CD4-positive, alpha-beta T cell (primary cell): ENCODE measurements around the gene AP5M1. TPM values are rescaled to one million over a fixed set of nuclear protein-coding genes. Genes with fewer than 3 reads are reported as not detected.

Source experiments
- ATAC-seq: fragments of 200-7000 bp; cut with Tn5 transposase; one replicate; pipeline ENCODE4 v1.10.0; 2022; ENCODE audit warnings: mild to moderate bottlenecking; ENCODE audit not compliant: poor library complexity
- CTCF ChIA-PET: fragments of 350-600 bp; sonication (Branson Sonifier 250); formaldehyde crosslinking; loops from one replicate; lab custom pipeline; 2021; ENCODE audit warnings: antibody characterized with exemption, inconsistent platforms; lab: Charles Lee
- POLR2A ChIA-PET: fragments of 350-600 bp; sonication (Branson Sonifier 250); formaldehyde crosslinking; loops from one replicate; lab custom pipeline; 2021; ENCODE audit warnings: antibody characterized with exemption, inconsistent platforms; lab: Charles Lee
- DNase-seq, 14 experiments: peaks; one replicate each; pipeline ENCODE4 v3.0.0-alpha.2; 2013 to 2020; ENCODE audit warnings: mixed read lengths in 2 of 14
- H3K27ac ChIP-seq, 2 donors: one replicate each; pipeline versions ENCODE4 v1.5.1 to v1.7.0; 2013; ENCODE audit warnings: low read length in 2 of 2, low read depth in 1 of 2, mild to moderate bottlenecking in 1 of 2
- H3K27me3 ChIP-seq, 2 experiments: 1 replicate in 1 of 2; 2 replicates in 1 of 2; pipeline versions ENCODE4 v1.6.1 to v1.7.0; 2013; ENCODE audit warnings: low read length in 2 of 2, control low read depth in 1 of 2, mild to moderate bottlenecking in 1 of 2, moderate library complexity in 1 of 2; ENCODE audit not compliant: insufficient read depth in 2 of 2, control insufficient read depth in 1 of 2
- H3K36me3 ChIP-seq: one replicate; pipeline ENCODE4 v1.6.1; 2013; ENCODE audit warnings: low read length, control low read depth; ENCODE audit not compliant: insufficient read depth
- H3K4me1 ChIP-seq: one replicate; pipeline ENCODE4 v1.6.1; 2013; ENCODE audit warnings: low read length, control low read depth; ENCODE audit not compliant: insufficient read depth
- H3K4me3 ChIP-seq: one replicate; pipeline ENCODE4 v1.5.1; 2013; ENCODE audit warnings: mild to moderate bottlenecking, low read length, moderate library complexity
- H3K9me3 ChIP-seq, 2 experiments: 1 replicate in 1 of 2; 2 replicates in 1 of 2; pipeline versions ENCODE4 v1.6.1 to v1.7.0; 2013; ENCODE audit warnings: low read length in 2 of 2, mild to moderate bottlenecking in 2 of 2, control low read depth in 1 of 2, moderate library complexity in 1 of 2; ENCODE audit not compliant: control insufficient read depth in 1 of 2, insufficient read depth in 1 of 2
- H3K27ac Mint-ChIP-seq: one replicate; pipeline ENCODE4 v1.8.0; 2020; ENCODE audit warnings: mixed read lengths
- H3K27me3 Mint-ChIP-seq: one replicate; pipeline ENCODE4 v1.8.0; 2021; ENCODE audit warnings: mixed read lengths
- H3K36me3 Mint-ChIP-seq: one replicate; pipeline ENCODE4 v1.8.0; 2021; ENCODE audit warnings: low read depth, mixed read lengths
- H3K4me1 Mint-ChIP-seq: one replicate; pipeline ENCODE4 v1.8.0; 2021; ENCODE audit warnings: low read depth, mixed read lengths
- H3K4me3 Mint-ChIP-seq: one replicate; pipeline ENCODE4 v1.8.0; 2020; ENCODE audit warnings: mild to moderate bottlenecking, mixed read lengths
- H3K9me3 Mint-ChIP-seq: one replicate; pipeline ENCODE4 v1.8.0; 2020; ENCODE audit warnings: mixed read lengths
- intact Hi-C, 2 experiments: fragments of 100-400 bp; cut with DNase I in 1 of 2; cut with micrococcal nuclease in 1 of 2; formaldehyde crosslinking; loops; one replicate each; pipeline versions ENCODE4 v1.15.1 to v1.9.0; 2023 to 2025; cut with DNase I, micrococcal nuclease
- total RNA-seq, 174 experiments: library from RNA in 2 of 174; stranded (reverse) in 2 of 174; gene quantifications; one replicate each; pipeline ENCODE4 v1.2.3 and lab custom pipeline; 2021 to 2026
- TF ChIP-seq, protein P1 (sequence below): fragments of 200-600 bp; IDR thresholded peaks from one replicate; pipeline ENCODE4 v1.8.0; 2022; ENCODE audit warnings: antibody characterized with exemption, mild to moderate bottlenecking

The AP5M1 gene
- total RNA-seq, 2 experiments from 2014 or later, result 39.2 to 40.4 TPM

DNA sequence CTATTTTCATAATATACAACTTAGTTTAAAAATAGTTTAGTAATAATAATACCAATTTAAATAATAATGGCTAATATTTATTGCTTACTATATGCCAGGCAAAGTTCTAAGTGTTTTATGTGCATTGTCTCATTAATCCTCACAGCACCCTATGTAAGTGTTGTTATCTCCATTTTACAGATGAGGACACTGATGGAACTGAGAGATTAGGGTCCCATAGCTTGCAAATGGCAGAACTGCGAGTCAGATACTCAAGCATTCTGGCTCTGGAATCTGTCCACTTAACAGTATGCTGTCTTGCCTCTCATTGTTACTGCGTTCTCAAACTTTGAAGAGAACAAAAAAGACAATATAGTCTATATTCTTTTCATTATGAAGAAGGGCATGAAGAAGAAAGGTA lies 19.0 kb downstream of the AP5M1 start:
- TF ChIP-seq, protein P1, sequence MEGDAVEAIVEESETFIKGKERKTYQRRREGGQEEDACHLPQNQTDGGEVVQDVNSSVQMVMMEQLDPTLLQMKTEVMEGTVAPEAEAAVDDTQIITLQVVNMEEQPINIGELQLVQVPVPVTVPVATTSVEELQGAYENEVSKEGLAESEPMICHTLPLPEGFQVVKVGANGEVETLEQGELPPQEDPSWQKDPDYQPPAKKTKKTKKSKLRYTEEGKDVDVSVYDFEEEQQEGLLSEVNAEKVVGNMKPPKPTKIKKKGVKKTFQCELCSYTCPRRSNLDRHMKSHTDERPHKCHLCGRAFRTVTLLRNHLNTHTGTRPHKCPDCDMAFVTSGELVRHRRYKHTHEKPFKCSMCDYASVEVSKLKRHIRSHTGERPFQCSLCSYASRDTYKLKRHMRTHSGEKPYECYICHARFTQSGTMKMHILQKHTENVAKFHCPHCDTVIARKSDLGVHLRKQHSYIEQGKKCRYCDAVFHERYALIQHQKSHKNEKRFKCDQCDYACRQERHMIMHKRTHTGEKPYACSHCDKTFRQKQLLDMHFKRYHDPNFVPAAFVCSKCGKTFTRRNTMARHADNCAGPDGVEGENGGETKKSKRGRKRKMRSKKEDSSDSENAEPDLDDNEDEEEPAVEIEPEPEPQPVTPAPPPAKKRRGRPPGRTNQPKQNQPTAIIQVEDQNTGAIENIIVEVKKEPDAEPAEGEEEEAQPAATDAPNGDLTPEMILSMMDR, result no peak
- Histone ChIP-seq H3K4me1 (no peaks in the 10 kb centered on the region), H3K9me3 (no peaks in the 10 kb centered on the region), H3K27me3 (no peaks in the 10 kb centered on the region), H3K27ac (no peak overlapping the region), H3K36me3 (peaks cover 64% of the 10 kb centered on the region), H3K4me3 (no peak overlapping the region)
- CTCF ChIA-PET, result no interaction called here
- DNase-seq, result no peak
- POLR2A ChIA-PET, result no interaction called here
- Mint-ChIP-seq H3K27ac (no peak overlapping the region), H3K27me3 (no peaks in the 10 kb centered on the region), H3K4me3 (no peak overlapping the region), H3K4me1 (no peaks in the 10 kb centered on the region), H3K36me3 (peaks cover 74% of the 10 kb centered on the region), H3K9me3 (no peaks in the 10 kb centered on the region)
- intact Hi-C loops, result no loop called here
- no peak for ATAC-seq

DNA sequence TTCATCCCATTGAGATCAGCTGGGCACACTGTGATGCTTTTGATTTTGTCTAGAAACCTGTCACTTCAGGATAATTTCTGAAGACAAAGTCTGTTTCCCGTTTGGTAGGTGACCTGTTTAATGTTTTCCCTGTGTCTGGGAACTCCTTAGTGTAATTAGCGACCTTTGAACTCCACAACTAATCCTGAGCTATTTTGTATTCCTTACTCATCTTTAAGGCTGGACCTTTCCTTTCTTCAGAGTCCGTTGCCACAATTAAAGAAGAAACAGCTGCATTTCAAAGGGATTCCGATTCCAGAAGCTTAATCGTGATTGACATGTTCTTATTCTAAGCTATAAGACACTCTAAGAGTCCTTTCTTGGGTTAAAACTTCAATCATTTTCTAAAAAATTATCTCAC lies 22.0 kb downstream of the AP5M1 start:
- intact Hi-C loops, result loop anchor here in 1 of 2 experiments (5.0 kb wide), 1 partner anchor 83 kb away; no protein-coding TSS in a partner anchor
- Histone ChIP-seq H3K36me3 (peaks cover 40% of the 10 kb centered on the region), H3K9me3 (no peaks in the 10 kb centered on the region), H3K27ac (no peak overlapping the region), H3K4me1 (no peaks in the 10 kb centered on the region), H3K27me3 (no peaks in the 10 kb centered on the region), H3K4me3 (no peak overlapping the region)
- POLR2A ChIA-PET, result interaction anchor here (2.0 kb wide), 1 partner anchor 22 kb away, joined by 5 read pairs; the partner anchor contains the start of genes AP5M1 and EXOC5
- no peaks in the 10 kb centered on the region for H3K27me3 Mint-ChIP-seq
- peaks cover 44% of the 10 kb centered on the region for H3K36me3 Mint-ChIP-seq
- DNase-seq (no peak), ATAC-seq (no peak)
- H3K4me3 Mint-ChIP-seq, result no peak overlapping the region
- no peaks in the 10 kb centered on the region for H3K4me1 Mint-ChIP-seq
- H3K9me3 Mint-ChIP-seq, result no peaks in the 10 kb centered on the region
- TF ChIP-seq, protein P1, result no peak
- CTCF ChIA-PET, result interaction anchor here (0.6 kb wide), 1 partner anchor 49 kb away, joined by 3 read pairs; no protein-coding TSS in a partner anchor
- no peak overlapping the region for H3K27ac Mint-ChIP-seq

DNA sequence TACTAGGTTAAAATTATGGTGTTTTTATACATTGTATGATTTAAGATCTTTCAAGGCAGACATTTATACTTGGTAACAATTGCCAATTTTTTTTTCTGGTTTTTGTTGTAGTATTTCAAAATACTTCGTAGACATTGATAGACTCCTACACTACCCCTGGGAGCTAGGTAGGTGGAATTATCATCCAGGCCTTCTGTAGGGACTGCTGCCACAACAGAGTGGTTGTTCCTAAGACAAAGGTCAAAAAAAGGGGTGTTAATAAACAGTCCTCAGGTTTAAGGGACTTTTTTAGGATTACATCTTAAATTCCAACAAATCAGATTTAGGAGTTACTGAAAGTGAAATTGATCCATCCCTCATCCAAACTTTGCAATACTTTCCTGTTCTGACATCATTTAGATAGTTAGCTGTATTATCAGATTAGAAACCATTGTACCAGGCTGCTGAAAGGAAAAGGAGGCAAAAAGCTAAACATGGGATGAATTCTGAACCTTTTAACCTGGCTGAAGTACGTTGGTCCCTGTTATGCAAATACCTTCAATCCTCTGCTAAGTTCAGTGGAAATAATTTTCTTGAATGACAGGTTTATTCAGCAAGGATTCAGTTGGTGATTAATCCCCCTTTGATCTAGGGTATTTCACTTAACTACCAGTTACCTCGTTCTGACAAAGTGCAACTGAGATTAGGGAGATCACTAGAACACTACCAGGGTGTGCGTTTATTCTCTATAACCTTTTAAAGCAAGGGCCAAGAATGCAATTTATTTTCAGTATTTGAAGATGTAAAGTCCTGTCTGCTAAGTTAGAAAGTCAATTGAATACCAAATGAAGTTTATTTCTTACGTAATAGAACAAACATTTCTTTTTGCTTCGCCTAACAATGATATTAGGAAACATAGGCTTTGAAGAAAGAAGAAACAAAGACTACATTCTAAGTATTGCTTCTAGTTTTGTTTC lies 23.2 kb downstream of the AP5M1 start:
- Mint-ChIP-seq H3K4me1 (no peaks in the 10 kb centered on the region), H3K9me3 (no peaks in the 10 kb centered on the region), H3K4me3 (no peak overlapping the region), H3K36me3 (peaks cover 34% of the 10 kb centered on the region), H3K27me3 (no peaks in the 10 kb centered on the region), H3K27ac (no peak overlapping the region)
- ATAC-seq, result no peak
- no peak overlapping the region for H3K27ac ChIP-seq
- no peak overlapping the region for H3K4me3 ChIP-seq
- H3K27me3 ChIP-seq, result no peaks in the 10 kb centered on the region
- TF ChIP-seq, protein P1, result no peak
- POLR2A ChIA-PET, result interaction anchor here (0.6 kb wide), 1 partner anchor 23 kb away, joined by 3 read pairs; the partner anchor contains the start of gene AP5M1
- no peaks in the 10 kb centered on the region for H3K9me3 ChIP-seq
- H3K4me1 ChIP-seq, result no peaks in the 10 kb centered on the region
- CTCF ChIA-PET, result no interaction called here
- DNase-seq, result no peak
- intact Hi-C loops, result loop anchor here in 1 of 2 experiments (5.0 kb wide), 1 partner anchor 85 kb away; no protein-coding TSS in a partner anchor
- H3K36me3 ChIP-seq, result peaks cover 28% of the 10 kb centered on the region
